ENCODE measurements around the gene CSNK1A1. TPM values are rescaled to one million over a fixed set of nuclear protein-coding genes. Genes with fewer than 3 reads are reported as not detected.
"Not testable (repeated sequence)": the region's sequence is repeated elsewhere in the genome, so short reads cannot be mapped to it uniquely, and the experiment has no call there.

The CSNK1A1 gene
- total RNA-seq, 2 donors from 2014 or later = 222 to 262 TPM

- DNase-seq (ENCODE audit: low spot score) (no peak), ATAC-seq (ENCODE audit: insufficient number of reproducible peaks, low FRiP score, low read depth) (no peak)
- peak overlapping the region; percentile 10 to 45 for H3K27ac ChIP-seq
- H3K4me1 ChIP-seq (ENCODE audit: control insufficient read depth in 1 of 2, low read depth in 2 of 2) = peaks cover 56 to 88% of the 10 kb centered on the region in 2 donors
- H3K36me3 ChIP-seq = peaks cover 8% of the 10 kb centered on the region
- no peaks in the 10 kb centered on the region for H3K27me3 ChIP-seq (replicated peaks; ENCODE audit: insufficient read depth)
- no peak for TF ChIP-seq CTCF (IDR thresholded peaks at IDR 0.05)
- peak overlapping the region; percentile 43 for H3K4me3 ChIP-seq
- H3K9me3 ChIP-seq = no peaks in the 10 kb centered on the region
Observed at GRCh38 chr5:149544028-149544420, 7.2 kb downstream of the CSNK1A1 start.

GRCh38 chr5:149543361-149544027 lies 7.7 kb downstream of the CSNK1A1 start:
- H3K4me3 ChIP-seq = peak overlapping the region; percentile 43
- H3K9me3 ChIP-seq = no peaks in the 10 kb centered on the region
- DNase-seq (ENCODE audit: low spot score) (no peak), ATAC-seq (ENCODE audit: insufficient number of reproducible peaks, low FRiP score, low read depth) (no peak)
- no peak for TF ChIP-seq CTCF (IDR thresholded peaks at IDR 0.05)
- peaks cover 10% of the 10 kb centered on the region for H3K36me3 ChIP-seq
- peak overlapping the region; percentile 10 to 45 for H3K27ac ChIP-seq
- H3K4me1 ChIP-seq (ENCODE audit: control insufficient read depth in 1 of 2, low read depth in 2 of 2) = peaks cover 52 to 84% of the 10 kb centered on the region in 2 donors
- H3K27me3 ChIP-seq (replicated peaks; ENCODE audit: insufficient read depth) = no peaks in the 10 kb centered on the region

GRCh38 chr5:149541893-149542292 lies 9.3 kb downstream of the CSNK1A1 start:
- DNase-seq (ENCODE audit: low spot score) (no peak), ATAC-seq (ENCODE audit: insufficient number of reproducible peaks, low FRiP score, low read depth) (no peak)
- H3K4me1 ChIP-seq (ENCODE audit: control insufficient read depth in 1 of 2, low read depth in 2 of 2) = peaks cover 36 to 71% of the 10 kb centered on the region in 2 donors
- no peak overlapping the region for H3K27ac ChIP-seq
- TF ChIP-seq CTCF (IDR thresholded peaks at IDR 0.05) = no peak
- H3K27me3 ChIP-seq (replicated peaks; ENCODE audit: insufficient read depth) = no peaks in the 10 kb centered on the region
- H3K4me3 ChIP-seq = no peak overlapping the region
- peaks cover 10% of the 10 kb centered on the region for H3K36me3 ChIP-seq
- no peaks in the 10 kb centered on the region for H3K9me3 ChIP-seq

- ATAC-seq (ENCODE audit: insufficient number of reproducible peaks, low FRiP score, low read depth) (no peak), DNase-seq (ENCODE audit: low spot score) (no peak)
- TF ChIP-seq CTCF (IDR thresholded peaks at IDR 0.05) = no peak
- H3K4me3 ChIP-seq = no peak overlapping the region
- H3K9me3 ChIP-seq = no peaks in the 10 kb centered on the region
- H3K36me3 ChIP-seq = peaks cover 6% of the 10 kb centered on the region
- H3K4me1 ChIP-seq (ENCODE audit: control insufficient read depth in 1 of 2, low read depth in 2 of 2) = peaks cover 36 to 70% of the 10 kb centered on the region in 2 donors
- H3K27me3 ChIP-seq (replicated peaks; ENCODE audit: insufficient read depth) = no peaks in the 10 kb centered on the region
- no peak overlapping the region for H3K27ac ChIP-seq
Observed at GRCh38 chr5:149540089-149540488, 11.2 kb downstream of the CSNK1A1 start.

- DNase-seq (ENCODE audit: low spot score) (no peak), ATAC-seq (ENCODE audit: insufficient number of reproducible peaks, low FRiP score, low read depth) (no peak)
- H3K36me3 ChIP-seq = peaks cover 6% of the 10 kb centered on the region
- no peak for TF ChIP-seq CTCF (IDR thresholded peaks at IDR 0.05)
- H3K27ac ChIP-seq = no peak overlapping the region
- no peaks in the 10 kb centered on the region for H3K9me3 ChIP-seq
- no peak overlapping the region for H3K4me3 ChIP-seq
- H3K27me3 ChIP-seq (replicated peaks; ENCODE audit: insufficient read depth) = no peaks in the 10 kb centered on the region
- peaks cover 29 to 71% of the 10 kb centered on the region in 2 donors for H3K4me1 ChIP-seq (ENCODE audit: control insufficient read depth in 1 of 2, low read depth in 2 of 2)
Observed at GRCh38 chr5:149537374-149537975, 13.8 kb downstream of the CSNK1A1 start.

GRCh38 chr5:149535787-149536186 lies 15.5 kb downstream of the CSNK1A1 start:
- peaks cover 26 to 67% of the 10 kb centered on the region in 2 donors for H3K4me1 ChIP-seq (ENCODE audit: control insufficient read depth in 1 of 2, low read depth in 2 of 2)
- not testable (repeated sequence) for DNase-seq (ENCODE audit: low spot score); H3K9me3 ChIP-seq; H3K27me3 ChIP-seq (replicated peaks; ENCODE audit: insufficient read depth); H3K36me3 ChIP-seq; H3K4me3 ChIP-seq; ATAC-seq (ENCODE audit: insufficient number of reproducible peaks, low FRiP score, low read depth); H3K27ac ChIP-seq
